HUES6 (cell line): Measurements from ENCODE around the gene KRTAP4-6.
"Not testable (repeated sequence)": the region's sequence is repeated elsewhere in the genome, so short reads cannot be mapped to it uniquely, and the experiment has no call there.

Source experiments
- H3K27ac ChIP-seq: 2 replicates; pipeline ENCODE4 v1.7.0; 2013; ENCODE audit warnings: low read depth, mild to moderate bottlenecking, low read length, inconsistent platforms
- H3K27me3 ChIP-seq: 2 replicates; pipeline ENCODE4 v1.6.1; 2013; ENCODE audit warnings: low read length; ENCODE audit not compliant: control insufficient read depth, insufficient read depth
- H3K36me3 ChIP-seq: 2 replicates; pipeline ENCODE4 v1.6.1; 2013; ENCODE audit warnings: low read length; ENCODE audit not compliant: control insufficient read depth, insufficient read depth
- H3K4me1 ChIP-seq: 2 replicates; pipeline ENCODE4 v1.6.1; 2013; ENCODE audit warnings: low read length; ENCODE audit not compliant: control insufficient read depth, insufficient read depth
- H3K4me3 ChIP-seq: 2 replicates; pipeline ENCODE4 v1.5.1; 2013; ENCODE audit warnings: low read depth, low read length
- H3K9ac ChIP-seq: one replicate; pipeline ENCODE4 v1.6.1; 2013; ENCODE audit warnings: mild to moderate bottlenecking, low read length
- H3K9me3 ChIP-seq: 2 replicates; pipeline ENCODE4 v1.6.1; 2013; ENCODE audit warnings: low read depth, low read length; ENCODE audit not compliant: control insufficient read depth, insufficient read depth

KRTAP4-6 gene

GRCh38 chr17:41103896-41104295, 36.4 kb downstream of the KRTAP4-6 start:
- H3K4me1 ChIP-seq = peaks cover 8% of the 10 kb centered on the region; the same call in 1 of the 2 replicates
- H3K9me3 ChIP-seq = no peaks in the 10 kb centered on the region
- no peaks in the 10 kb centered on the region for H3K36me3 ChIP-seq
- no peaks in the 10 kb centered on the region for H3K27me3 ChIP-seq
- H3K9ac ChIP-seq = no peak overlapping the region
- H3K4me3 ChIP-seq = no peak overlapping the region
- H3K27ac ChIP-seq = no peak overlapping the region

- Histone ChIP-seq H3K9me3 (no peaks in the 10 kb centered on the region), H3K27me3 (no peaks in the 10 kb centered on the region), H3K9ac (no peak within 1 kb of the TSS), H3K27ac (no peak within 1 kb of the TSS), H3K4me3 (no peak within 1 kb of the TSS), H3K36me3 (no peaks in the 10 kb centered on the region), H3K4me1 (no peaks in the 10 kb centered on the region; the same call in 1 of the 2 replicates)
Measured at GRCh38 chr17:41101586-41102259, 38.6 kb downstream of the KRTAP4-6 start, which contains the start of gene KRTAP4-16. TSS of gene KRTAP4-16 (minus strand) at chr17:41102209. CDS start at chr17:41102209, 0 bp downstream.

GRCh38 chr17:41099682-41100480, 40.5 kb downstream of the KRTAP4-6 start:
- H3K36me3 ChIP-seq, H3K9ac ChIP-seq, H3K9me3 ChIP-seq, H3K27me3 ChIP-seq, H3K4me1 ChIP-seq, H3K4me3 ChIP-seq, H3K27ac ChIP-seq: not testable (repeated sequence)

- no peak overlapping the region for H3K27ac ChIP-seq
- no peaks in the 10 kb centered on the region for H3K4me1 ChIP-seq
- peaks cover 6% of the 10 kb centered on the region for H3K9me3 ChIP-seq
Measured at GRCh38 chr17:41098481-41098880, 41.9 kb downstream of the KRTAP4-6 start.

GRCh38 chr17:41098042-41098441, 42.3 kb downstream of the KRTAP4-6 start, which contains the start of gene KRTAP4-8:
TSS of gene KRTAP4-8 (minus strand) at chr17:41098142. CDS start at chr17:41098084, 58 bp downstream.
- Histone ChIP-seq H3K9me3 (peaks cover 6% of the 10 kb centered on the region), H3K36me3 (no peaks in the 10 kb centered on the region), H3K4me3 (no peak within 1 kb of the TSS), H3K9ac (no peak within 1 kb of the TSS), H3K27me3 (no peaks in the 10 kb centered on the region), H3K4me1 (no peaks in the 10 kb centered on the region), H3K27ac (no peak within 1 kb of the TSS)

More at GRCh38 chr17:41098481-41098880, 41.9 kb downstream of the KRTAP4-6 start:
- Histone ChIP-seq H3K27me3 (no peaks in the 10 kb centered on the region), H3K36me3 (no peaks in the 10 kb centered on the region), H3K4me3 (no peak overlapping the region), H3K9ac (no peak overlapping the region)

- peaks cover 11% of the 10 kb centered on the region for H3K9me3 ChIP-seq
- no peaks in the 10 kb centered on the region for H3K4me1 ChIP-seq
- H3K36me3 ChIP-seq = no peaks in the 10 kb centered on the region
- no peak overlapping the region for H3K9ac ChIP-seq
- no peaks in the 10 kb centered on the region for H3K27me3 ChIP-seq
- H3K4me3 ChIP-seq = no peak overlapping the region
- H3K27ac ChIP-seq = no peak overlapping the region
Measured at GRCh38 chr17:41096055-41096454, 44.3 kb downstream of the KRTAP4-6 start.
